HG03060 (cell line): Measurements from ENCODE around the gene SAE1.
"Not testable (repeated sequence)": the region's sequence is repeated elsewhere in the genome, so short reads cannot be mapped to it uniquely, and the experiment has no call there.

Experiments
- ATAC-seq: cut with Tn5 transposase; IDR thresholded peaks from one replicate; pipeline ENCODE4 v1.9.1; 2021; ENCODE audit warnings: low read depth, moderate number of reproducible peaks; ENCODE audit not compliant: unreplicated experiment

The SAE1 gene

DNA sequence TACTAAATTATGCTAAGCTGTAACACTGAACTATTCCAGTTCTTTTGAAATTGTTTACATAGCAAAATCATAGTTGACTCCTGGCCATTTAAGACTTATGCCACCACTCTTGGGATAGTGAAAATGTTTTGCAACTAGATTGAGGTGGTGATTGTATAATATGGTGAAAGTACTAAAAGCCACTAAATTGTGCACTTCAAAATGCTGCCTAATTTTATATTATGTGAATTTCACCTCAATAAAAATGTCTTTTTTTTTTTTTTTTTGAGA, 5.0 kb upstream of the SAE1 start:
- no peak for ATAC-seq

DNA sequence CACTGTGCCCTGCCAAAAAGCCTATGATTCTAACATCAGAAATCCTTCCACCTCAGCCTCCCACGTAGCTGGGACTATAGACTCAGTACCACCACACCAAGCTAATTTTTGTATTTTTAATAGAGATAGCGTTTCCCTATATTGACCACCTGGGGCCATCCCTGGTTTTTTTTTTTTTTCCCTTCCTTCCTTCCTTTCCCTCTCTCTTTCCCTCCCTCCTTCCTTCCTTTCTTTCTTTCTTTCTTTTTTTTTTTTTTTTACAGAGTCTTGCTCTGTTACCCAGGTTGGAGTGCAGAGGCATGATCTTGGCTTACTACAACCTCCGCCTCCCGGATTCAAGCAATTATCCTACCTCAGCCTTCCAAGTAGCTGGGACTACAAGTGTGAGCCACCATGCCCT, 1.1 kb upstream of the SAE1 start:
- no peak for ATAC-seq

DNA sequence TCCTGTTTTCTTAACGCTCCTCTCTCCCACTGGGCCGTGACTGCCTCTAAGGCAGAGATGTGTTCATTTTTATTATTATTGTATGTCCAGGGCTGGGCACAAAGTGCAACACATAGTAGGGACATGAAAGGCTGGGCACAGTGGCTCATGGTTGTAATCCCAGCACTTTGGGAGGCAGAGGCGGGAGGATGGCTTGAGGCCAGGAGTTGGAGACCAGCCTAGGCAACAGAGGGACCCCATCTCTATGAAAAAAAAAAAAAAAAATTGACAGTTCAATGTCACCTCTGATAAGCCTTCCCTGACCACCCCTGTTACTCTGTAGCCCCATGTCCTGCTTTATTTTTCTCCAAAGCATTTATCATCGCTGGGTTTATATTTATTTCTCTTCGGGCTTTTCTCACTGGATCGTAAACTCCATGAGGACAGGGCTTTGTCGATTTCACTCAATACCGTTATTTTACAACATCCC, 481 bp upstream of the SAE1 start:
- no peak for ATAC-seq

DNA sequence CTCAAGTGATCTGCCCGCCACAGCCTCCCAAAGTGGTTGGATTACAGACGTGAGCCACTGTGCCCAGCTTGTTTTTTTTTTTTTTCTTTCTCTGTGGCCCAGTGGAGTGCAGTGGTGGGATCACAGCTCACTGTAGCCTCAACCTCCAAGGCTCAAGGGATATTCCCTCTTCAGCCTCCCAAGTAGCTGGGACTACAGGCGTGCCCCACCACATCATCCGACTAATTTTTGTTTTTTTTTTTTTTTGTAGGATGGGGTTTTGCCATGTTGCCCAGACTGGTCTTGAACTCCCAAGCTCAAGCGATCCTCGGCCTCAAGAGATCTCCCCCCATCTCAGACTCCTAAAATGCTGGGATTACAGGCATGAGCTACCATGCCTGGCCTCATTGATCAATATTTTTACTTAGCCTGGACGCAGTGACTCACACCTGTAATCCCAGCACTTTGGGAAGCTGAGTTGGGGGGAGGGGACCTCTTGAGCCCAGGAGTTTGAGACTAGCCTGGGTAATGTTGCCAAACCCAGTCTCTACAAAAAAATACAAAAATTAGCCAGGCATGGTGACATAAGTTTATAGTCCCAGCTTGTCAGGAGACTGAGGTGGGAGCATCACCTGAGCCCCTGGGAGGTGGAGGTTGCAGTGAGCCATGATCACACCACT, 1.7 kb downstream of the SAE1 start:
- no peak for ATAC-seq

DNA sequence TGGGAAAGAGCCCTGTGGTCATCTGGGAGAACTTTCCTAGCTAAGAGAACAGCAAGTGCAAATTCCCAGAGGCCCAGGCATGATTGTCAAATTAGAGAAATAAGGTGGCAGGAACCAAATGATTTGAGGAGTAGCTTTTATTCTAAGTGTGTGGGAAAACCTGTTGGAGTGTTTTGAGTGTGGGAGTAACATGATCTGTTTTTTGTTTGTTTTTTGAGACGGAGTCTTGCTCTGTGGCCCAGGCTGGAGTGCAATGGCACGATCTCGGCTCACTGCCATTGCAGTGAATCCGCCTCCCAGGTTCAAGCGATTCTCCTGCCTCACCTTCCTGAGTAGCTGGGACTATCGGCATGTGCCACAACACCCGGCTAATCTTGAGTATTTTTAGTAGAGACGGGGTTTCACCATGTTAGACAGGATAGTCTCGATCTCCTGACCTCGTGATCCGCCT, 2.4 kb downstream of the SAE1 start:
- no peak for ATAC-seq

DNA sequence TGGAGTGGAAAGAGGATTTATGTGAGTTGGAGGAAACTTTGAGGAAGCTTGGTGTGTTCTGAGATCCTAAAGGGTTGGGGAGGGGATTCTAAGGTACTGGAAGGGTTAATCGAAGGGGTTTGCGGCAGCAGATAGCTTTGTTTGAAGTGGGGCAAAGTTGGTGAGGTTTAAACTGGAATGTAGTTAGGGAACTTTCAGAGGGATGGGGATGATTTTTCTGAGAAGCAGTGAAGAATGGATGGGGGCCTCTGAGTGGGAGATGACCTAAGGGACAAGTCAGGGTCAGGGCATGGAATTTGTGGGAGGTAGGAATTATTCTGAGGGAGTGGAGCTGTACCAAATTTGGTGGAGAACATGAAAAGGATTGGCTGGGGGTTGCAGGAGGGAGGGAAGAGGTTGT, 3.9 kb downstream of the SAE1 start:
- ATAC-seq = no peak

DNA sequence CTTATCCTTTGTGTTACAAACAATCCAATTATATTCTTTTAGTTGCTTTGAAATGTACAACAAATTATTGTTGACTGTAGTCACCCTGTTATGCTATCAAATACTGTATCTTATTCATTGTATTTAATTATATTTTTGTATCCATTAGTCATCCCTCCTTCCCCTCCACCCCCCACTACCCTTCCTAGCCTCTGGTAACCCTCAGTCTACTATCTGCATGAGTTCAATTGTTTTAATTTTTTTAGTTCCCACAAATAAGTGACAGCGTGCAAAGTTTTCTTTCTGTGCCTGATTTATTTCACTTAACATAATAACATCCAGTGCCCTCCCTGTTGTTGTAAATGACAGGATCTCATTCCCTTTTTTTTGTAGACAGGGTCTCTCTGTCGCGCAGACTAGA, 4.5 kb downstream of the SAE1 start:
- ATAC-seq = no peak

DNA sequence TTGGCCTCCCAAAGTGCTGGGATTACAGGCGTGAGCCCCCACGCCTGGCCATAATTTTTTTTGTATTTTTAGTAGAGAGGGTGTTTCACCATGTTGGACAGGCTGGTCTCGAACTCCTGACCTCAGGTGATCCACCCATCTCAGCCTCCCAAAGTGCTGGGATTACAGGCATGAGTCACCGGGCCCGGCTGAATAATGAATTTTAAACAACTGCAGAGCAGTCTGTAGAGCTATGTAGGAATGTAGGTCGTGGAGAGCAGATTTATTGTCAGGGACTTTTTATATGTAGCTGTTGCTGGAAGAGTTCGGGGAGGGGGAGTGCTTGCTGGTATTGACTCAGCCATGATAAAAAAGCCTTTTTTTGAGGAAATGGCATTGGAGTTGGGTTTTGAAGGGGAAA, 10.6 kb downstream of the SAE1 start:
- ATAC-seq = not testable (repeated sequence)

DNA sequence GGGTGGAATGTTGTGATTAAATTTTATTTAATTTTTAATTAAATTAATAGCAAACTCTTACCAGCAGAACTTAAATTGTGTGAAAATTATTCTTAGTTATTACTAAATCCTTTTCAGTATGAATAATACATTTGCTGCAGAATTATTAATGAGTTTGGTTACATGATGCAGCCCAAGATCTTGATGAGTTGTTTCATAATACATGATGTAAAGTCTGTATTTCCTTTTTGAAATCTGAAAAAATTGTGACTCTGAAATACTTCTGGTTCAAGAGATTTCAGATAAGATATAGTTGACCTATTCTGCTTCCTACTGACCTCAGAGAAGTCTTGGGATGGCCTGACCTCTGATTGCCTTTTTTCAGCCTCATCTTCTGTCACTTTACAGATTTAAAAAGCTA, 11.1 kb downstream of the SAE1 start:
- ATAC-seq = no peak

DNA sequence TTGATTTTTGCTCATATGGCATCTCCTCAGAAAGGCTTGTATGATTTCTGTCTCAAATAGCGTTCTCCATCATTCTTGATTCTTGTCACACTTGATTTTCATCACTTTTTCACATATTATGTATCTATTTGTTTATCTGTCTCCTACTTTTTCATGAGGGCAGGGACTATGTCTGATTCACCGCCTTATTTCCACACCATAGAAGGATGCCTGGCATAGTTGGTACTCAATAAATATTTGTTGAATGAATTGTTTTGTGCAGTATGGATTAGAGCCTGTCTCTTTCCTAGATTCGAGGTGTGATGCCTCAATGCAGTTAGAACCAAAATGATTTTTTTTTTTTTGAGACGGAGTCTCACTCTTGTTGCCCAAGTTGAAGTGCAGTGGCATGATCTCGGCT, 12.1 kb downstream of the SAE1 start:
- ATAC-seq = no peak

DNA sequence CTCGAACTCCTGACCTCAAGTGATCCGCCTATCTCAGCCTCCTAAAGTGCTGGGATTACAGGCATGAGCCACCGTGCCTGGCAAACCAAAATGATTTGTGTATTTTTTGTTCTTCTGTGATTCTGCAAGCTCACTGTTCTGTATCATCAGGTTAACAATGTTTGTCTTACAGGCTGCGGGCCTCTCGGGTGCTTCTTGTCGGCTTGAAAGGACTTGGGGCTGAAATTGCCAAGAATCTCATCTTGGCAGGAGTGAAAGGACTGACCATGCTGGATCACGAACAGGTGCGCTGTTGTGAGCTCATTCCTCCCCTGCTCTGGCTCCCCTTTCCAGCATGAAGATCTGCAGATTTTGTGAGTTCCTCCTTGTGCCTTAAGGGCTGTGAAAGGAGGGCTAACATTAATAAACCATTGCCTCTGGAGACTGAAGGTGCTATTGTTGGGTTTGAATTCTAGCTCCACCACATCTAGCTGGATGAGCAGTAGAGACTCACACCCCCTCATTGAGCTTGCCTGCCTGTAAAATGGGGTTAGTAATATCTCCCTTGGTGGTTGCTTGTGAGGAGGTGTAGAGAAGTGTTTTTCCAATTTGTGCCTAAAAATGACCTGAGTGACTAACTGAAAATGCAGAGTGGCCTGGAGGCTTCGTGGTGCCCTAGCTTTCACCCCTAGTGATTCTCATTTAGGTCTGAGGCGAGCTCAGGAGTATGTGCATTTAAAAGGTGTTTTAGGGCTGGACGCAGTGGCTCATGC, 12.9 kb downstream of the SAE1 start:
- no peak for ATAC-seq

DNA sequence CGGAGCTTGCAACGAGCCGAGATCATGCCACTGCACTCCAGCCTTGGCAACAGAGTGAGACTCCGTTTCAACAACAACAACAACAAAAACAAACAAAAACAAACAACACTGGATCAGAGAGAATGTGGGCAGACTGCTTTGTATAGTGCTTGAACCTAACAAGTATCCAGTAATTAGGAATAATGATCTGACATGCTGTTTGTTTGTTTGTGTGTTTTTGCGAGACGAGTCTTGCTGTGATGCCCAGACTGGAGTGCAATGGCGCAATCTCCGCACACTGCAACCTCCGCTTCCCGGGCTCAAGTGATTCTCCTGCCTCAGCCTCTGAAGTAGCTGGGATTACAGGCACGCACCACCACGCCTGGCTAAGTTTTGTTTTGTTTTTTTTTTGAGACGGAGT, 14.0 kb downstream of the SAE1 start:
- no peak for ATAC-seq

DNA sequence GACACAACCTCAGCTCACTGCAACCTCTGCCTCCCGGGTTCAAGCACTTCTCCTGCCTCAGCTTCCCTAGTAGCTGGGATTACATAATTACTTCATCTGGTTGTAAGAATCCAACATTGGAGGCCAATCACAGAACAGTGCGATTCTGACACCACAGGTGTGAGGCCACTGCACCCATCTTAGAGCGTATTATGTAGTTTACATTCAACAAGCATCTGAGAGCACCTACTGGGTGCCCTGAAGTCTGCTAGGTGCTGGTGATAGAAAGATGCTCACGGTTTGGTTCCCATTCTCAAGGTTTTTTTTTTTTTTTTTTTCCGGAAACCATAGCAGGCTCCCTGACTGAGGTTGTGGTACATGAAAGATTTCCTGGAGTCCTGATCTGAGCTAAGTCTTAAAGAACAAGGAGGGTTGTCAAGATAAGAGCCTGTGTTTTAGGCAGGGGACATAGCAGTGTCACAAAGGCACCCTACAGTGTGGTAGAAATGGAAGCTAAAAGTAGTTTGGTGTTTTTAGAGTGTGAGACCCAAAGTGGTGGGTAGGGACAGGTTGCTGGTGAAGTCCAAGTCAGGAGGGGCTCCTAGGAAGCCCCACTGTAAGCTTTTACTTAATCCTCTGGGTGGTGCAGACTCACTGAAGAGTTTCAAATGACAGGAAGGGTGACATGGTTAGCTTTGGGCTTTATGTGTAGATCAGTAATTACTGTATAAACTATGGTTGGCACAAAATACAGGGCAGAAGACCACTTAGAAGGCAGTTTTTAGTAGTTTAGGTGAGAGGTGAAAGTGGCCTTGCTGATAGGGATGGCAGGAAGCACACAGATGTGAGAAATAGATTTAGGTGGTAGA, 15.2 kb downstream of the SAE1 start:
- ATAC-seq = no peak

DNA sequence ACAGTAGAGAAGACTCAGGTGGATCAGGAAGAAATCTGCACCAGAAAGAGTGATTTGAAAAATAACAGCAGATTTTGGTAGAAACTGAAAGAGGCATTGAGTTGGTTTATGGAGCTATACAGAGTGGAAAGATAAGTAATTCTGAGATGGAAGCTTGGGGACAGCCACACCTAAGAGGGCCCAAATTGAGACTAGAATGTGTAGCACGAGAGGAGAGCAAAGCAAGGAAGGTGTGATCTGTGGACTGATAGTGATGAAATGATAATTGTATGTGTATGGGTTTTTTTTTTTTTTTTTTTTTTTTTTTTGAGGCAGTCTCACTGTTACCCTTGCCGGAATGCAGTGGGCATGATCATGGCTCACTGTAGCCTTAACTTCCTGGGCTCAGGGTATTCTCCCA, 16.3 kb downstream of the SAE1 start:
- ATAC-seq = no peak

DNA sequence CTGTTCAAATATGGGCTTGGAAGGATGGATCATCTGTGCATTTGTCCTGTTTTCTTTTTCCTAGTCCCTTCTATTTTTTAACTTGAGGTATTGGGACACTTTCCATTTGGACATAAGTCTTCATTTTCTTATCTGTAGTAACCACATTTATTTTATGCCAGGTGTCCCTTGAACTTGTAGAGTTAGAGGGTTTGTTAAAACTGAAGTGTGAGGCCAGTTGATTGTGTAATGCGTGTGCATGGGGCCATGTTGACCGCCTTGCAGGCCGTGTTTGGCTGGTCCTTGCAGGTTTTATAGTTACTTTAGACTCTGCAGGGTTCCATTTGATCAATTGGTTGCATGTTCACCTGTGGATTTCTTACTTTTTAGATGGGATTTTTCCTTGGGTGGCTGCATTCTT, 21.0 kb downstream of the SAE1 start:
- no peak for ATAC-seq

DNA sequence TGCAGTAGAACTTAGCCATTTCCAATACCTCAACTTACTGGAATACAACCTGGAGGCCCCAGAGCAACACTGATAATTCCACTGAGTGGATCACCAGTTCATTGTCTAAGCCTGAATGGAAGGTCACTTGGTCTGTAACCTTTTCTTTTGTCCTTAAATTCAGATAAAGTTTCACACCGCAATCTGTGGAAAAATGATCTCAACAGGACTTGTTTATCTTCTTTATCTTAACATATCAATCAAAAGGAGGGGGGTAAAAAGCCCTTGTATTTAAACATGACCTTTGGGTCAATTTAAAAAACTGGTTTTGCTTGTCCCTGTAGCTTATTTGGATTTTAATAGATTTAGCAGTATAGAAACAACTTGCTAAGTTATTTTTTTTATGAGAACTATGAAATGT, 21.6 kb downstream of the SAE1 start:
- ATAC-seq = no peak

DNA sequence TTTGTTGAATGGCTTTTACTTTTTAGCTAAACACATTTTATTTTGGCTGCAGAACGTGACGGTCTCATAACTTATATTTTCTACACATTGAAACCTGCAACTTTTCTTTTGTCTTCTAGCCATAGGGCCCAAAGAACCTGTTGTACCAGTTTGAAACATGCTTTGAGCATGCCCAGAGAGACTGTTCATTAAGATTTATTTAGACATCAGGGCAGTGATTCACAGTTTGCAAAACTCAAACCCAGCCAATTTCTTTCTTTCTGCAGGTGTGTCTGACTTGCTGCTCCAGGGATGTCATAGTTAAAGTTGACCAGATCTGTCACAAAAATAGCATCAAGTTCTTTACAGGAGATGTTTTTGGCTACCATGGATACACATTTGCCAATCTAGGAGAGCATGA, 22.0 kb downstream of the SAE1 start:
- ATAC-seq = no peak

DNA sequence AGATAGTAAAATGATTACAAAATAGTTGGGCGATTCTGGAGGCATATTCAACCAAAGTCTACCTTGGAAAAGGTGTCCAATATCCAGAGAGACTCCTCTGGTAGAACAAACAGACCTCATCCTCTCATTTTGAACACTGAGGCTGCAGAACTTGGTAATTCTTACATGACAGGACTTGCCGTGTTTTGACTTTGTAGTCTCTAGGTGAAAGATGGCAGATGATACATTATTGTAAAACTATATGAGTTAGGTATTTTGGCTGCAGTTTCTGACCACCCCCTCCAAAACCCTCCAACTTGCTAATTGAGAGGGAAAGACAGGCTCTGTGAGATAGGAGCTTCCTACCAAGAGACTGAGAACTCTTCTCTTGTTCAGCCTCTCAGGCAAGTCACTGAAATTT, 22.6 kb downstream of the SAE1 start:
- ATAC-seq = no peak

DNA sequence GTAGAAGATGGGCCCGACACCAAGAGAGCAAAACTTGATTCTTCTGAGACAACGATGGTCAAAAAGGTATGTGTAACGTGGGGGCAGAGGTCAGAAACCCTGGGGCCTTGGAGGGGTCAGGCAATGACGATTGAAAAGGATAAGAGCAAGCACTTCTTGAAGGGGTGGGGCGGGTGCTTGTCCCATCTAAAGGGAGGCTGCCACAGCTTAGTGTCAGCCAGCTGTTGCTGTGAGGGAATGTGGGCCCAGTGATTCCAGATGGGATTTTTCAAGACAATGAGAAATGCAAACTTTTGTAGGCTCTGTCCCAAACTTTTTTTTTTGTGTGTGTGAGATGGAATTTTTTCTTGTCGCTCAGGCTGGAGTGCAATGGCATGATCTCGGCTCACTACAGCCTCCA, 24.5 kb downstream of the SAE1 start:
- no peak for ATAC-seq

DNA sequence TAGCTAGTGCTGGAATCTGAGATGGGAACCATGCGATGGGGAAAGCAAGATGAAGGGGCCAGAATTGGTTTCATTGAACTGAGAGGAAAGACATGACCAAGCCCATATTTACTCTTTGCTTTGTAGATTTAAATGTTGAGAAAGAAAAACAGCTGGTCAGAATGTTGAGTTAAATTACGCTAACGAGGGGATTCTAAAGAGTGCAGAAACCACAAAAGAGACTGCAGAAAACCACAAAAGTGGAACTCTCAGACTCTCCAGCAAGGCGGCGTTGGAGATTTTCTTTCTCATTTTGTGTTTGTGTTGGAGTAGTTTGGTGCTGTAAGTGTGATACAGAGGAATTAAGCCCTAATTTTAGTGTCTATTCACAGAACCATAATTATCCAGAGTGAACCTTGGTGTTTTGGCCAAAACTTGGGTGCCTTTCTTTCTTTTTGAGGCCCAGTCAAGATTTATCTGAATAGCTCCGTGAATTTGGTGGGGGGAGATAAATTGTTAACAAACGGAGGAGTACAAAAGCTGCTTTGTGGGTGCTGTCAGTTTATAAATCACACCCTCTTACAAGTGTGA, 26.3 kb downstream of the SAE1 start:
- ATAC-seq = no peak
